Stimulated activated CD8-positive, alpha-beta memory T cell treated with anti-CD3 and anti-CD28 coated beads, Interleukin-12 subunit alpha, Interleukin-12 subunit beta, amount 100 ng/mL, for 1 hour (primary cell): ENCODE measurements around the gene C3orf49.

Experiments used
- DNase-seq: peaks from one replicate; pipeline ENCODE4 v3.0.0-alpha.2; 2020; ENCODE audit warnings: low read depth

The C3orf49 gene, protein sequence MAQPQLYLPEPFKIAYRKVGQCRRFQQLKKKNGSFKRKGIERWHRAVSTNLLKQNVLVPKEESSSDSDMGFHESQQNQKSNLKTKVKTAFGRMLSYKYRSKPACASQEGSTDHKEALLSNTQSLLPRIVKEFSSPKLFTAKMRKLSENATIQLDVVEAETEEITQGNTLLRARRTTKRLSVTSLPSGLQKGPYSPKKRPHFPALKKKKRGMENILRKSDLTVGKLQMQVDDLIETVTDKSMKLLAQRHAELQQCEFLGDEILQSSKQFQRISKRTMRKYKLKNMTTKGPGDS

DNA sequence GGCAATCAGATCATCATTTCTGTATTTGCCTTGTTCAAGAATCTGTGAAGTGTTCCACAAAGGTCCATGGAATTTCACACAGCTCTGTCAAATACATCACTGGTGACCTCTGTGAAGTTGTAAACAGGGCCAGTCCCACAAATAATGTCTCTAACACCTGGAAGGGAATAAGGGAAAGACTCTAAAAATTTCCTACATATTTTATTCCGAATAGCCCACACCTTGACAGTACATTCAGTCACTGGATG, at the start of gene C3orf49:
TSS of gene C3orf49 (plus strand) at position 149 of the 248 bp plus-strand sequence. CDS start 173 bp downstream, outside the sequence.
- no peak for DNase-seq

DNA sequence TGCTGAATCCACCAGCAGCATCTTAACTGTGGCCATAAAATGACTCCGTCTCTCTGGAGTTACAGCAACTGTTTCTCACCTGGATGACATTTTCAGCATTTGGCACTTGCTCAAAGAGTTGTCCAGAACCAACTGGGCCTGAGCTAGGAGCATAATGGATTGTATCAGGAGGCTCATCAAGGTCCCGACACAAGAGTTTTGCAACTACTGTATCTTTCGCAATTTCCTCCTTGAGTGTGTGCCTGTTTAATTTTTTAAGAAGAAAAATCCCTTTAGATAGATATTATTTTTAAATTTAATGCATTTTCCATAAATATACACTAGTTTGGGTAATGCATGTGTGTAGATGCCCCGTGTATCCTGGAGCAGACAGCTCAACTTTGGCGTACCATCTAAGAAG, 44.3 kb upstream of the C3orf49 start:
- no peak for DNase-seq

DNA sequence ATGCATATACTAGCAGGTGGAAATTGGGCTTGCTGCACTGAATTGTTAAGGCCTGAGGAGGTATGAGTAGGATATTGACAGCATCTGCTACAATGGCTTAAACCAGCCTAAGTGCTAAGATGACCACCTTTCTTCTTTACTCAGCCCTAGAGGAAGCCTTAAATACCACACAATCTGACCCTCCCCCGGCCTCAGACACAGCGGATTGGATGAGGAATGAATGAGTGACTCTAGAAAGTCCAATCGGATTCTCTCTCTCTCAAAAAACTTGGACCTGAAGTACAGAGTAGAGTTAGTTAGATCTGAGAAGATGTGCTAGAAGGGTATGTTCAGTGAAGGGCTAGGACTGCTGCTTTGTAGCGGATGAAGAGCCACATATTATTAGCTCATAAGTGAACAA, 39.9 kb upstream of the C3orf49 start:
- DNase-seq, result no peak

DNA sequence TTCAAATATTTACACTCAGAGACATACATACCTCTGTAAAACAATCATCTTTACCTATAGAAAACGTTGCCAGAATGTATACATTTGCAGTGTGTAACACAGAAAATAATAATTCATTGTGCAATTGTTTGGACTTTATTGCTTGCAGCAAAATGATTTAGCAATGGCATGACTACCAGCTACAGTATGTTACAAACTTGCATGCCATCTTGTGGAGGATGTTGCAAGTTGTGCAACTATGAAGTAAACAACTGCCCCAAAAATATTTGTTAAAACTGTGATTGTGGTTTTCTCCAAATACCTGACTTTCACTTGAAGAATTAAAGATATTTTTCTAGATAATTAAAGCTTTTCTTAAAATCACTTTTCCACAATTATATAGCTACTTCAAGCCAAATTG, 27.1 kb upstream of the C3orf49 start:
- DNase-seq, result no peak

DNA sequence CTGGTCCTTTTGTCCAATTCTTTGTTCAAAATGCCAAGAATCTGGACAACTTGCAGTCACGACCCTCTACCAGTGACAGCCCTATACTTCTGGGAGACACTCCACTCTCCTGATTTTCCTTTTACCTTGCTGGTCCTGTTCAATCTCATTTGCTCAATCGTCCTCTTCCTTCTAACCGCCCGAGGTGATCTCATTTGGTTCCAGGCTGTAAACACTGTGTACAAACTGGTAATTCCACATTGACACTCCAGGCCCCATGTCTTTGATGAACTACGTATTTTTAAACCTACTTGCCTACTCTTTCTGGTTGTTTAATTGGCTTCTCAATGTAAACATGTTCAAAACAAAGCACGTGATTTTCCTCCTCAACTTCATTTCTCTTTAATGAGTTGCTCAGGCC, 23.7 kb upstream of the C3orf49 start:
- DNase-seq, result no peak

DNA sequence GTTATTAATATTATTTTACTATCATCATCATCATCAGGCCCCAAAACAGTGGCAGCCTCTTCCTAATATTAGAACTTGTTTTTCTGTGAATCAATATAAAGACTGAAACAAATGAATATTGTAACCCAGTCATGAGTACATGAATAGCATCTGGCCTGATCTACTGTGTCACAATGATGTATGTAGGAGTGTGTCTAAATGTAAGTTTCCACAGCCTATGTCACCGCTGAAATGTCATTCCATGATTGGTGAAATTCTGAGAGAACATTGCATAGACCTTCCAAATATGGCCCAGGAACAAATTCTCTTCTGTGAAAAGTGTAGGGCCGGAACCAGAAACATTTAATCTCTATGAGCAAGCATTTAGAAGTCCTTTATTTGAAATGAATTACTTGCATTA, 20.6 kb upstream of the C3orf49 start:
- no peak for DNase-seq

DNA sequence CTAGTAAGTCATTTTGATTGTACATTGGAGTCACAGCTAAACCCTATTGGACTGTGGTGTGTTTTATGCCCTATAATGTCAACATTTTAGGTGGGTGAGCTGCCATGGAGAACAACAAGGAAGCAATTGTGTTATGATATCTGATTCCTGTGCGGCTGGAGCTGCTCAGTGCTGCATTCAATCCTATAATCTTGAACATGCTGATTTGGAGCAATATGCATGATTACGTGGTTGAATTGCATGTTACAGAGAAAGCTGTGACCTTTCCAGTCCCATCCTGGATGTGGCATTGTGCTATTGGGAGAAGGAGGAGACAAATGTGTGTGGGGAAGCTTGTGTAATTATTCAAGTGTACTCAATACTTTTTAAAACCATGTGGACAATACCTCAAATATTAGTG, 20.1 kb upstream of the C3orf49 start:
- no peak for DNase-seq

DNA sequence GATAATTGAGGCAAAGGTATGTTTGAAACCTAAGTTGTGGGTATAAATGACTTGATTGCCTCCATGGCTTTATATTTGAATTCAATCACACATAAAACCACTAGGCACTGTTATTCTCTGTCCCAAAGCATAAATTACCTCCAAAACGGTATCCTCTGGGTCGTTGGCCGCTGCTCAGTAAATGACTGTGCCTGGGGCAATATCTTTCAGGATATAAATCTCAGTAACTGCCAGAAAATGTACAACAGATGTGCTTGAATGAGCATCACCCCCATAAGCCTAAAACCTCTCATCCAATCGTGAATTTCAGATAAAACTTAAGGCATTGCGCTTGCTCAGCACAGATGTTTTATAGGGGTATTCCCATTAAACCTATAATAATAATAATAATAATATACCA, 19.0 kb upstream of the C3orf49 start:
- DNase-seq, result no peak

DNA sequence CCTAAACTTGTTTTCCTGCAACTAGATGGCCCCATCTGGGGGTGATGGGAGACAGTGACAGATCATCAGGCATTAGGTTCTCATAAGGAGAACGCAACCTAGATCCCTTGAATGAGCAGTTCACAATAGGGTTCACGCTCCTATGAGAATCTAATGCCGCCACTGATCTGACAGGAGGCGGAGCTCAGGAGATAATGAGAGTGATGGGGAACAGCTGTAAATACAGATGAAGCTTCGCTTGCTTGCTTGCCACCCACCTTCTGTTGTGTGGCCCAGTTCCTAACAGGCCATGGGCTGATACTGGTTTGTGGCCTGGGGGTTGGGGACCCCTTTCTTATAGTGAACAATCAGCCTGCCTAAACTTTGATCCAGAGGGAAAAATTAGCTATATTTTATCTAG, 15.2 kb upstream of the C3orf49 start:
- no peak for DNase-seq

DNA sequence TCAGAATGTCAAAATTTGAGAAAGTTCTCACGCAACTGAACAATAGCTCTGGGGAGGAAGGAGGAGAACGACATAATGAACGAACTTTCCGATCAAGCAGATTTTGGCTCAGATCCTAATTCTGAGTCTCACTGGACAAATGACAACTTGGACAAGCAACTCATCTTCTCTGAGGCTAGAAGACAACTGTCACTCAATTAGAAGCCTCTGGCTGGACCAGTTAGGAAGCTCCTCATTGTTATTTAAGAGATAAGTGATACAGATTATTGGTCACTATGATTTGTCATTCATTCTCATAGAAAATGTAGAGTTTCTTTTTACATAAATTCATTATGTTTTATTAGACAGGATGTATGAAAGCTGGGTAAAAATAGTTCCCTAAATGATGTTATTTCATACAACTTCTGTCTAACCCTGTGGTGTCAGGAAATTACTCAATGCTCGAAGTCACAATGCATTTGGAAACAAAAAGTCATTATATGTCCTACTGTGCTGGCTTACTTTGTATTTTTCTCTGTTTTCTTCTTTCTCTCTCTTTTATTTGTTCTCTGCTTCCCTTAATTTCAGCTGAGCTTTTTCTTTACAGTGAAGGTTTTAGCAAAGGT, 11.0 kb upstream of the C3orf49 start:
- DNase-seq, result no peak

DNA sequence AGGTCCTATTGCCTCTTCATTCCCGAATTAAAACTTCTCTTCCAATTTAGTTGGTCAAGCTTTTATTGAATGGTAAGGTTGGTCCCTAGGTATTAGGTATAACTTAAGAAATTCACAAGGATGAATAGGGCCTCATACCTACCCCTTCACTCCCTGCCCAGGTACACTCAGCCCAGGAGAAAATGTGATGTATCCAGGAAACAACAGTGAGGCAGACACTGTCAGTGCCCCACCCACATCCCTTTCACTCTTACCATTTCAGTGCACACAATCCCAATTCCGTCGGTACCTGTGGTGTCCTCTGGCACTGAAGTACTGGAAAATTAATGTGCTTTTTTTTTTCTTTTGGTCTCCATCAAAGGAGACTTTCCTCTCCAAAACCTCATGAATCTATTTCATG, 10.5 kb upstream of the C3orf49 start:
- no peak for DNase-seq

DNA sequence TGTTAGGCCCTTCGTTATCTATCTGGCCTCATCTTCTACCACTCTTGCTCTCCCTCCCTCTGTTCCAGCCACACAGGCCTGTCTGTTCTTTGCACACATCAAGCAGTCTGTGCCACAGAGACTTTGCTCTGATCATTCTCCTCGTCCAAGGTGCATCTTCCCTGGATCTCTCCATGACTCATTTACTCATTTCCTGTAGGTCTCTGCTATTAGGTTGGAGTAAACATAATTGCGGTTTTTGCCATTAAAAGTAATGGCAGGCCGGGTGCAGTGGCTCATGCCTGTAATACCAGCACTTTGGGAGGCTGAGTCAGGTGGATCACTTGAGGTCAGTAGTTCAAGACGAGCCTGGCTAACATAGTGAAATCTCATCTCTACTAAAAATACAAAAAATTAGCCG, 9.5 kb upstream of the C3orf49 start:
- DNase-seq, result no peak

DNA sequence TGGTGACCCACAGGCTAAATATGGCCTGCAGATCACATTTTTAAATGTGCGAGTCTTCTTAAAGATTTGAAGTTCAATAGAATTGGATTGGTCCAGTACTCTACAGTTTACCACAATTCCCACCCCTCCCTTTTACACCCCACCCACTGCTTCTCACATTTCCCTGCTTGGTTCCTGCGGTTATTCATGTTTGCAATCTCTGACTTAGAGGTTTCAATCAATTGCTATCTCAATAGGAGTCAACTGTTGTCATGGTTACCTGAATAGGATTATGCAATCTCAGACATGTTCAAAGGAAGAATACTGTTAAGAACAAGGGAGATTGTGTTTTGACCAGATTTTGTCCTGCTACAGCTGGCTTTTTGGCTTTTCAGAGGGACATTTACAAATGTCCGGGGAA, 4.9 kb upstream of the C3orf49 start:
- DNase-seq, result no peak

DNA sequence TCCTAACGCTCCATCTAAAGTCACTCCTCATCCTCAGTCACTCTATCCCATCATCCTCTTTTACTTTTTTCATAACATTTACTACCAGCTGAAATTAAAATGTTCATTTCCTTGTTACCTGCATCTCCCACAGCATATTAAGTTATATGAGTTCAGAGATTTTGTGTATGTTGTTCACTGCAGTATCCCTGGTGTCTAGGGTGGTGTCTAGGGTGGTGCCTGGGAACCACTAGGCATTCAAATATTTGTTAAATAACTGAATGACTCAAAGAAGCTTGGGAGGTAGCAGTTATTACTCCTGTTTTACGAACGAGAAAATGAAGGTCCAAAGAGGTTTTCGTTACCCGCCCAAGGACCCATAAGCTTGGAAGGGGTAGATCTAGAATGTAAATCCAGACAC, 1.9 kb upstream of the C3orf49 start:
- no peak for DNase-seq

DNA sequence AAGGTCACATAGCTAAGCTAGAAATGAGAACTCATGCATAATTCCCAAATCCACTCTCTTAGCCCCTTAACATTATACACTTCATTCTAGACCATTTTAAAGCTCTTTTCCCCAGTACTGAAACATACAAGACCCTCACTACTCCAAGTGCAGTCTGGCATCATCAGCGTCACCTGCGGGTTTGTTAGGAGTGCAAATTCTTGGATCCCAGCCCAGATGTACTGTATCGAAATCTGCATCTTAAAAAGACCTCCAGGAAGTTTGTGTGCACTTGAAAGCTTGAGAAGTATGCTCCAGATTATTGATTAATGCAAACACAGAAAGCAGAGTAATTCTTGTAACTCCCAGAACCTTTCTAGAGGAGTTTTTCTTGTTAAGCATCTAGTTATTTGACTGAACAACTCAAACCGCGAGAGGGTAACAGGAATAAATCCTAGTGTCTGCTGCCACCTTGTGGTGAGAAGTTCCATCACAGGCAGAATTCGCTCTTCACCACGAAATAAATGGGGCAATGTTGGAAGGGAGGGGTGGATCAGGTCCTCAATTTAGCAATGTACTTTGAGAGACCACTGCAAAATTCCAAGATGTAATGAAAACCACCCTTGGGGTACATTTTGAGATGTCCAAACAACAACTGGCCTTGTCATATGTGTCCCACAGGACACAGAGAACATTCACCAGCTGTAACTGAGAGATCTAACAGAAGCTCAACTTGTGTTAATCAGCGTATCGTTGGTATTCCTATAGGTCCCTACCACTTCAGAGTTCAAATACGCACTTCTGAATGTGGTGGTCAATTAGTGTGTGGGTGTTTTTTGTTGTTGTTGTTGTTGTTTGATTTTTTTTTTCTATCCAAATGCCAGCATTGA, 583 bp upstream of the C3orf49 start:
- peak; percentile 53 for DNase-seq

DNA sequence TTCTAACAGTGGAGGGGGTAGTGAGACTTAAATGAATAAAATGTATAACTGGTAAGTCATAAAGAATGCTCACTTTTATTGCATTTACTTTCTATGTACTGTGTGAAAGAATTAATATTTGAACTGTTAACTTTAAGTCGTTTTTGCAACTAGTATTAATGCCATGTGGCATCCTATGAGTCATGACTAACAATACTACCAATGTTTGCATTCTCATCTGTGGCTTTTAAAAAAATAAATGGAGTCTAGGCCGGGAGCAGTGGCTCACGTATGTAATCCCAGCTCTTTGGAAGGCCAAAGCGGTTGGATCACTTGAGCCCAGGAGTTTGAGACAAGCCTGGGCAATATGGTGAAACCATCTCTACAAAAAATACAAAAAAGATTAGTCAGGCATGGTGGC, 5.2 kb downstream of the C3orf49 start:
- DNase-seq, result no peak

DNA sequence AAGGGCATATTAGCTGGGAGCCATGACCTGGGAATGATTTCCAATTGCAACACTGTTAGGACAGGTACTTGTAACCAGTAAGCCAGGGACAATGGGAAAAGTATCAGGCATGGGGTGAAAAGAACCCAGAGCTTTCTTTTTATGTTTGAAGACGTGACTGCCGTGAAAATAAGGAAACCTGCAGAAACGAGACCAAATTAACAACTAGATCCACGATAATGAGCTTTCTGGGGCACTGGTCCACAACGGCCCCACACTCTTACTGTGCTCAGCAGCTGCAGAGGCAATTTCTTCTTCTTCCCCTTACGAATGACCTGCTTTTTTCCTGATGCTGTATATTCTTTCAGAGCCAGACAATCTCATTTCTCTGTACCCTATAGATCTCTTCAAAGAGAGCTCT, 11.4 kb downstream of the C3orf49 start:
- no peak for DNase-seq

DNA sequence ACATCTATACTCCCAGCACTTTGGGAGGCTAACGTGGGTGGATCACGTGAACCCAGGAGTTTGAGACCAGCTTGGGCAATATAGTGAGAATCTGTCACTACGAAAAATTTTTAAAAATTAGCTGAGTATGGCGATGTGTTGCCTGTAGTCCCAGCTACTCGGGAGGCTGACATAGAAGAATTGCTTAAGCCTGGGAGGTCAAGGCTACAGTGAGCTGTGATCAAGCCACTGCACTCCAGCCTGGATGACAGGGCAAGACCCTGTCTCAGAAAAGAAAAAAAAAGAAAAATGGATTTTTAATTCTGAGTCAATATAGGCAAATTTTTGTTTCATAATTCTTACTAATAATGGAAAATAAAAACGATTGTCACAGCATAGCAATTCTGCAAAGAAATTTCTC, 13.3 kb downstream of the C3orf49 start:
- no peak for DNase-seq

DNA sequence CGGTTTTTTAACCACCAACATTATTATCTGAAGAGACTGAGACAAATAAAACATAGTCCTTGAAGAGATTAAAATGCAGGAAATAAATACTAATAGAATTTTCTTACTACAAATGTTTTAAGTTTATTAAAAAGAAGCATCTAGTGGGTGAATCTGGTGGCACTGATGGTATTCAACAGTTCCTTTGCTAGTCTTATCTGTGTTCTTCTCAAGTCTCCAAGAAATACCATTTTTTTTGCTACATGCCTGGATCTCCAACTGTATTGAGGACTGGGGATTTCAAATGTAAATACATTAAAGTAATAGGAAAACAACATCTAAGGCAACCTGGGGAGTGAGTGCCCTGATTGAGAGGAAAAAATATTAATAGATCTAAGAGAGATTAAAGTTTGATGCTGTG, 22.6 kb downstream of the C3orf49 start:
- no peak for DNase-seq

DNA sequence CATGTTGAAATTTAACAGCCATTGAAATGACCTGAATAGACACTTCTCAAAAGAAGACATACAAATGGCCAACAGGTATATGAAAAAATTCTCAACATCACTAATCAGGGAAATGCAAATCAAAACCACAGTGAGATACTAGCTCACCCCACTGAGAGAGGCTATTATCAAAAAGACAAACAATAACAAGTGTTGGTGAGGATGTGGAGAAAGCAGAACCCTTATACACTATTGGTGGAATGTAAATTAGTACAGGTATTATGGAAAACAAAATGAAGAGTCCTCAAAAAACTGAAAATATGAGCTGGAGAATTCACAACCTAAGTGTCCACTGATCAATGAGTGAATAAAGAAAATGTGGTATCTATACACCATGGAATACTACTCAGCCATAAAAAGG, 23.0 kb downstream of the C3orf49 start:
- DNase-seq, result no peak

DNA sequence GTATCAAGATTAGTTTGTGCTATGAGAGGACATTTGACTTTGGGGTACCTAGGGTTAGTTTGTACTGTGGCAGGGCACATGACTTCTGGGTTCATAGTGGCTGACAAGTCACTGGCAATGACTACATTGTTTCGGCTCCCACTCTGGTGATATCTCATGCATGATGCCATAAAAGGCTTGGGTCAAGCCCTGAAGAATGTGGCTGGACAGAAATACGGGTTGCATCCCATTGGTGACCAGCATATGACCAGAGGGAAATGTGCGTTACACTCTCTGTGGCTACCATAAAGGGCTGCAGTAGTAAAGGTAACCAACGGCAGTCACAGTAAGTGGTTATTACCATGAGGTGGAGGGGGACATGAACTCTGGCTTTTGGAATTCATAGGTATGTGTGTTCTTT, 26.1 kb downstream of the C3orf49 start:
- no peak for DNase-seq

DNA sequence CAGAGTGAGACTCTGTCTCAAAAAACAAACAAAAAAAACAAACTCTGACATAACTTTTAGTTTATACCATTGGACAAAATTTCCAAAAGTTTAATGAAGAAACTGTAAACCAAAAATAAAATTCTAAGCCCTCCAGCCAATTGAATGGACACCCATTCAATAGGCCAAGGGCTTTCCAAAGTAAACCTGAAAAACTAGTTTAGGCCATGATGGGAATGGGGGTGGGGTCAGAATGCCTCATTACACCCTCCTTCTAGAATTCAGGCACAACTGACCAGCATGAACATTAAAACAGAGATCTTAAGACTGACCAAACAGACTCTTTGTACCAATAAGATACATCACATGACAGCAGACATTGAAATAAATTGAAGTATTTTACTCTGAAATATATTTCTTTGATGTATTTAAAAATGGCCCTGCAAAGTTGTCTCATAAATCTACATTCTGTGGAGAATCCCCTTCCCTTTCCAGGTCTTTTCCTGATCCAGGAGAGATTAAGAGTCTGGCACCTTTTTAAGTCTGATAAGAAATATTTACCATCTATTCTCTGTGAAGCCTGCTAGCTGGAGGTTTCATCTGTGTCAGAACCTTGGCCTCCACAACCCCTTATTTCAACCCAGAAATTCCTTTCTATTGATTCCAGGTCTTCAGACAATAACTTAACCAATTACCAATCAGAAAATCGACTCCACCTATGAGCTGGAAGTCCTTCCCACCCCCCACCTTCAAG, 28.8 kb downstream of the C3orf49 start:
- no peak for DNase-seq

DNA sequence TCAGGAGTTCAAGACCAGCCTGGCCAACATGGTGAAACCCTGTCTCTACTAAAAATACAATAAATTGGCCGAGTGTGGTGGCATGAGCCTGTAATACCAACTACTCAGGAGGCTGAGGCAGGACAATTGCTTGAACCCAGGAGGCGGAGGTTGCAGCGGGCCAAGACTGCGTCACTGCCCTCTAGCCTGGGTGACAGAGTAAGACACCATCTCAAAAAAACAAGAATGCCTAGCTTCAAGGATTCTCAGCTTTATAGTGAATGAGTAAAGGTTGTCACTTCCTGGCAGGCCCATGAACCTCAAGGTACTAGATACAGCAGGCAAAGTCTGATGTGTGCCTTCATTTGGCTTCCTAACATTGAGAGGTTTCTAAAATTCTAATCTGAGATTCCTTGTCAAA, 30.1 kb downstream of the C3orf49 start:
- no peak for DNase-seq
